HL-60/S4 treated with phorbol 12-myristate 13-acetate at 8.2 ng/mL for 4 days and 3 days (cell line): ENCODE results near the gene PRKN.

Experiments used
- in situ Hi-C: fragments of 300-500 bp; cut with MboI; formaldehyde crosslinking; loops from 2 replicates; pipeline ENCODE4 v1.15.0; 2022; ENCODE audit warnings: low sequenced_read_pairs

The PRKN gene

DNA sequence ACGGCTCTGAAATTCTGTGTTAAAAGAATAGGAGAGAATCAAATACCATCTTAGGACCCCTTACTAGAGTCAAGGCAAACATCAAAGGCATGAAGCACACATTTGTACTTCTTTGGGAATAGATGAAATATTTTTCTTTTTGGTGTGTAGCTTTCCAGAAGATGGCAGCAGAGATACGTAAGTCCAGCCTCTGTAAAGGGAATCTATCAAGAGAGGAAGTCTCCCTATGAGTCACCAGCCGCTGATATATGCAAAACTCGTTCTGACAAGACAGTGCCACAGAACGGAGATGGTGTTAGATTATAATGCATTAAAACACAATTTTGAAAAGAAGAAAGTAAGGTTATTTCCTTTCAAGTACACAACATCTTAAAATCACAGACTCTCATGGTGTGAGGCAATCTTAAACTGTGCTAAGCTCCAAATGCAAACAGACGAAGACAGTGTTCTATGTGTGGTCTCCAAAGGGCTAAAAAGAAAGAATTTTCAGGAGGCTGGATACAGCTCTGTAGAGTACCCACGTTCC, 1333.7 kb downstream of the PRKN start:
- in situ Hi-C loops, result no loop called here

DNA sequence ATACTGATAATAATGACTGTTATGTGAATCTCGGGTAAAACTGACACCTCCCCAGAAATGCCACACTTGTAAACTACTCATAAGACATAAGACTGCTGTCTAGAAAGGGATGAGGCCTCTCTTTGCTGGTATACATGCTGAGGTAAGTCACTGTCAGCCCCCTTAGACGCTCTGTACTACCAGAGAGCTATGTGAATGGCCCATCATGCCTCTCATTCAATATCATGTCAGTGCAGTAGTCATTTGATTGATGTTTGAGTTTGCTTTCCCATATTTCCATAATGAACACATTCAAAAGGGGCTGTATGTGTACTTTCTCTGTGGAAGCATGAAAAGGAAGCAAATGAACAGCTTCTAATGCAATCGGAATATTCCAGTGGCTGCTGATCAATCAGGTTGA, 1334.3 kb downstream of the PRKN start:
- in situ Hi-C loops, result no loop called here

DNA sequence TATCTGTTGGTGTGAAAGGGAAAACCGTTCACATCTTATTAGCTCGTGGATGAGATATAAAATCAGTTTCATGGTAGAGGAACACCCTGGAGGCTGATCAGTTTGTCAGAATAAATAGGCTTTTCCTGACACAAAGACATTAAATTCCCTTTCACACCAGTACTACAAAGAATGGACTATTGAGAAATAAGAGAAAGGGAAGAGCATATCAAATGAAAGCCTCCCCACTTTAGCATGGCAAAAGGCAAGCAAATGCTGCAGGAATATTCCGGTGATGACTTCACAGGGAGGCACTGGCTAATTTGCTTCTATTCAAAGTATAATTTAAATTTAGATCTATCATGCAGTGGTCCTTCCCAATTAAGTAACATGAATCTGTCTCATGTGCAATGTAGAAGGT, 1337.8 kb downstream of the PRKN start:
- in situ Hi-C loops, result no loop called here

DNA sequence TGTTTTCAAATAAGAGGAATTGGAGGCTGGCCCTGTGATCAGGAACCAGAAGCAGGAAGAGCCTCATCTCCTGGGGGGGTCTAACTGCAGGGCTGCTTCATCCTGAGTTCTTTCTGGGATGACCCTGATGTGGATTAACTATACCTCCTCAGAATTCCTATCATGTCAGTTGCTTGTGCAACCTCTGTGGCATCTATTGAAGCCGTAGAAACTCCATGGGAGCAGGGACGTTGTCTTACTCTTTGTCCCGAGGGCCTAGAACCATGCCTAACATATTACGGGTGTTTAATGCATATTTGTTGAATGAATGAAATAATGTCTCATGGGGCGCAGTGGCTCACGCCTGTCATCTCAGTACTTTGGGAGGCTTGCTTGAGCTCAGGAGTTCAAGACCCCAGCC, 1343.6 kb downstream of the PRKN start:
- in situ Hi-C loops, result no loop called here

DNA sequence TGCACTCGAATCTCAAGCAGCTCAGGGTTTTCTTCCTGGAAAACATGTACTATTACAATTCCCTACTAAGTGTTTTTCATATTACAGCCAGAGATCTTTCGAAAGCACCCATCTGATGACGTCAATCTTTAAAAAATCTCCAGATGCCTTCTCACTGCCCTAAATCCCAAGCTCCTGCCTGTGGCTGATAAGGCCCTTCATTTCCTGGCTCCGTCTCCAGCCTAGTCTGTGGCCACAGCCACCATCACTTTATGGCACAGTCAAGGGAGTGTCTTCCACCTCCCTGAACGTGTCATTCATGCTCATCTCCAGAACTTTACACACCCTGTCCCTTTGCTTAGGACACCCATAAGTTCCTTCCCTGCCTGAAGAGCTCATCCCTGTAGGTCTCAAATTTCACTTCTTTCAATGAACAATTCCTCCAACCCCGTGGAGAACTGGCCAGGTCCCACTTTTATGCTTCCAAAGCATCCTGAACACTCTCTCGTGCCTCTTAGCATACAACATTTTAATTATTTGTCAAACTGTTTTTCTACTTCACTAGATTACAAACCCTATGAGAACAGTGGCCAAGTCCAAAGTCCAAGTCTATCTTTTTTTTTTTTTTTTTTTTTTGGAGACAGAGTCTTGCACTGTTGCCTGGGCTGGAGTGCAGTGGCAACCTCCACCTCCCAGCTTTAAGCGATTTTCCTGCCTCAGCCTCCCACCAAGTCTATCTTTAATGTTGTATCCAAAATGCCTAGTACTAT, 1347.6 kb downstream of the PRKN start:
- in situ Hi-C loops, result loop anchor here (10.0 kb wide), 2 partner anchors 445 to 645 kb away; no protein-coding TSS in a partner anchor

DNA sequence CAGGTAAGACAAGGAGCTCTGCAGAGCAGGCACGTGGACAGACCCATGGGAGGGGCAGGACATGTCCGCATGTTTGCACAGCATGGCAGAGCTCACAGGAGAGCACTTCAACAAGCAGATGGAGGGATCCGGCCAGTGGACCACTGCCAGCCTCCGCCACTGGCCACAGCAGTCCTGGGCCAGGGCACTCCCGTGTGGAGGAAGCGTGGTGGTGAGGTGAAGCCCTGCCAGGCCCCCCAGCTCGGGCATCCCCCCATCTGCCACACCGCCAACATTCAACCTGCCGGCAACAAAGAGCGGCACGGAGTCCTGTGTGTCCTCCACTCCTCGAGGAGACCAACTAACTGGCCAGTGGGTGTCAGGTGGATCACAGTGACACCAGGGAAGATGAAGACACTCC, 1349.5 kb downstream of the PRKN start:
- in situ Hi-C loops, result loop anchor here (10.0 kb wide), 2 partner anchors 443 to 643 kb away; no protein-coding TSS in a partner anchor

DNA sequence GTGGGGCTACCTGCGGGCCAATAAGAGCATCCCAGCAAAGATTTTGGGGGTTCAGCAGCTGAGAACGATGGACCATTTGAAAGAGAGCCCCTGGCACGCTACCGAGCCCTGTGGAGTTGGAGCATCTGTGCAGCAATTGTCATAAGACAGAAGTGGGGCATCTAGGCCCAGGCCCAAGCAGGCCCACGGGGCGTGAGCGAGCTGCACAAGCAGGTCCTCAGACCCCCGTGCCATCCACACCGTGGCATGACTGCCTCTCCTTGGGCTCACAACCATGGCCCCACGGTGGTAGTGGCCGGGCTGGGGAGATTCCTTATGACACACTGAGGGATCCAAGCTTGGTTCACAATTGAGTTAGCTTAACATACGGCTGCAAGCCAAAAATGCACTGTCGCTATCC, 1350.5 kb downstream of the PRKN start:
- in situ Hi-C loops, result loop anchor here (10.0 kb wide), 2 partner anchors 442 to 642 kb away; no protein-coding TSS in a partner anchor

DNA sequence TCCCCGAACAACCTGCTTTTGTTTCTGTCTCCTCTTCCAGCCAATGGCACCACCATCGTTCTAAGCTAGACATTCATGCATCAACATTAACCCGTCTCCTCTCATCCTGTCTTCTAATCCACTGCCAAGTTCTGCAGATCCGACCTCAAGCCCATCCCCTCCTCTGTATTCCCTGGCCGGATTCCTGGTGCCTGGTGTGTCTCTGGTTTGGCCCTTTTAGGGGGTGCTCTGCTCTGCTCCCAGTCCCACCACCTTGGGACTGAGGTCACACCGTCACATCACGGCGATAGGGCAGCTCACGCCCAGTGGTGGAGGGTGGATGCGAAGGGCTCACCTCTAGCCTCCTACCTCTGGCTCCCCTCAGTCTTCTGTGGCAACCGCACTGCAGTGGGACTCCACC, 1351.2 kb downstream of the PRKN start:
- in situ Hi-C loops, result loop anchor here (10.0 kb wide), 2 partner anchors 442 to 642 kb away; no protein-coding TSS in a partner anchor

DNA sequence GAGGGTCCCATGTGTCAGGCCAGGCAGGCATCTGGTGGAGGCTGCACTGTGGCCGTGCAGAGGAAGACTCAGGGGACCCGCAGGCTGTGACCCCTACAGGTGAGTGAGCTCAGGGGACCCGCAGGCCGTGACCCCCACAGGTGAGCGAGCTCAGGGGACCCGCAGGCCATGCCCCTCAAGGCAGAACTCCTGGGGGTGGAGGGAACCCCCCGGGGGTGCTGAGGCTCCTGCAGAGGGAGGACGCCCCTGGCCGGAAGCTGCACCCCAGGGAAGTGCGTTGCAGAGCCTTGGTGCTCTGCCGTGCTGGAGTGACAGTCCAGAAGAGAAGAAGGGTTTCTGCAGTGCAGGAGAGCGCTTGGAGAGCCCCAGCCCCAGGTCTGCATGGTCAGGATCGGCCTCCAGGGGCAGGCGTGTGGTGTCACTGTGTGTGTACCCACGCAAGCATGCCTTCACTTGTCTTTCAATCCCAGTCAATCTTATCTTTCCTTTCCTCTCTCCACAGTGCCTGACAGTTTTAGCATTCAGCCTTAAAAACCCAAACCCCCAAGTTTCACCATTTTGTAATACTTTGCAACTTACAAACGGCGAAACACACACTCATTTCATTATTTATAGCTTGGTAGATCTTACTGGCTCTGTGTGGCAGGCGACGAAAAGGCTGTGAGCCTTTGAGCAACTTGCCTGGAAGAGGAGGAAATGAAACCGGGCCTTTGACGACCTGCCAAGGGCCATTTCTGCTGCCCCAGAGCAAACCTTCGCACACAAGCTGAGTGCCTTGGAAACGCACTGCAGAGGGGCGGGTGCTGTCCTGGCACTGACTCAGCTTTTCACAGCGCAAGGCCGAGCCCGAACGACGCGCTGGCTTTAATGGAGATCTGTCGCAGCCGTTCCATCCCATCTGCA, 1352.3 kb downstream of the PRKN start:
- in situ Hi-C loops, result loop anchor here (10.0 kb wide), 2 partner anchors 440 to 640 kb away; no protein-coding TSS in a partner anchor

DNA sequence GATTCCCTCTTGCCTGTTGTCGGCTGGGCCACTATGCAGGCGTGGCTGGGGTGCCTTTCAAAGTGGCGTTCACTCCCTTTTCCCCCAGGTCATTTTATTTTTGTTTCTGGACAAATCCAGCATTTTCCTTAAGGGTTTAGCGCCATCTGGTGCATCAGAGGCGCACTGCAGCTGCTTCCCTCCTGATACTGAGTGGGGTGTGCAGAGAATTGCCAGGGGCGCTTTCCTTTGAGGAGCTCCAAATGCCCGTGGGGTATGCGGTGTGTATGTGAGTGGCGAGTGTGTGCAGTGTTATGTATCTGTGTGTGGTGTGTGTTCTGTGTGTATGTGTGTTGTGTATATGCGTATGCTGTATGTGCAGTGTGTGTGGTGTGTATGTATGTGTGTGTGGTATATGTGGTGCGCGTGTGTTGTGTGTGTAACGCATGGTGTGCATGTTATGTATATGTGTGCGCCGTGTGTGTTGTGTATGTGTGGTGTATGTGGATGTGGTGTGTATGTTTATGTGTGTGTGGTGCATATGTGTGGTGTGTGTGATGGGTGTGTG, 1353.6 kb downstream of the PRKN start:
- in situ Hi-C loops, result loop anchor here (10.0 kb wide), 2 partner anchors 439 to 639 kb away; no protein-coding TSS in a partner anchor

DNA sequence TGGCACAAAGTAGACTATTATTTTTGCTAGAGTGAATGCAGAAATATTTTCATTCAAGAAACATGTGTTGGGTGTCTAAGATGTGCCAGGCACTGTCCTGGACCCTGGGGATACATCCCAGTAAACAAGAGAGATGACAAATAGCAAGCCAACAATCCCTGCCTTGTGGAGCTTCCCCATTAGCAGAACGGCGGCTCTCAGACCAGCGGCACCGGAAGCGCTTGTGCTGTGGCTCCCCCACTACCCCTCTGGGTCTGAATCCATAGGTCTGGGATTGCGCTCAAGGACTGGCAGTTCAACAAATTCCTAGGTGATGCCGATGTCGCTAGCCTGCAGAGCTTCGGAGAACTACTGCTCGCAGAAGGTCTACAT, 1355.2 kb downstream of the PRKN start:
- in situ Hi-C loops, result loop anchor here (10.0 kb wide), 2 partner anchors 438 to 638 kb away; no protein-coding TSS in a partner anchor

DNA sequence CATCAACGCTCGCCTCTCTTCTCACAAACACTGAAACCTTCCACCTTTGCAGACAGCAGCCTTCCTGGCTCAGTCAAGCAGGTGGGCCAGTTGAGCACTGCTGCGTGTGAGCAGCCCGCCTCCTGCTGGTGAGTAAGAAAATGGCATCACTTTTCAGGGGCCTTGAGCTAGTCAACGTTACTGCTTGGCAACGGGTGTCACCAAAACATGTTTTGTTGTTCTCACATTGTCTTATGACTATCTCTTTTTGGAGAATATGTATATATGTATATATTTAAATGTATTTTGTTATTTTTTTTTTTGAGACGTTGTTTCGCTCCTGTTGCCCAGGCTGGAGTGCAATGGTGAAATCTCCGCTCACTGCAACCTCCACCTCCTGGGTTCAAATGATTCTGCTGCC, 1356.7 kb downstream of the PRKN start:
- in situ Hi-C loops, result loop anchor here (10.0 kb wide), 2 partner anchors 436 to 636 kb away; no protein-coding TSS in a partner anchor

DNA sequence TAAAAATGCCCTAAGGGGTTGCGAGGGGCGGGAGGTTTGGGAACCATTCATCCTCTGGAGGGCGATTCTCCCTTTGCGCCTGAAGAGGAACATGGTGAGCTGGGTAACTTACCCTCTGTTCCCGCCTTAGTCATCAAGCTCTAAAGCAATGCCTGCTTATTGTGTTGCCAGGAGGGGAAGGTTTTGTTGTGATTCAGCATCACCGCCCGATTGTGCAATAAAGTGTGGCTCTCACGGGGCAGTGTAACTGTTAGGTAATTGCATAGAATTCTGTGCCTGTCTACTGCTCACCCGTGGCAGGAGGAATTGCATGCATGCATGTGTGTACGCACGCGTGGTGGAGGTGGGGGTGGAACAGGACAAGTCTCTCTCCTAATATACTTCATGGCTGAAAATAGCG, 1358.2 kb downstream of the PRKN start:
- in situ Hi-C loops, result no loop called here

DNA sequence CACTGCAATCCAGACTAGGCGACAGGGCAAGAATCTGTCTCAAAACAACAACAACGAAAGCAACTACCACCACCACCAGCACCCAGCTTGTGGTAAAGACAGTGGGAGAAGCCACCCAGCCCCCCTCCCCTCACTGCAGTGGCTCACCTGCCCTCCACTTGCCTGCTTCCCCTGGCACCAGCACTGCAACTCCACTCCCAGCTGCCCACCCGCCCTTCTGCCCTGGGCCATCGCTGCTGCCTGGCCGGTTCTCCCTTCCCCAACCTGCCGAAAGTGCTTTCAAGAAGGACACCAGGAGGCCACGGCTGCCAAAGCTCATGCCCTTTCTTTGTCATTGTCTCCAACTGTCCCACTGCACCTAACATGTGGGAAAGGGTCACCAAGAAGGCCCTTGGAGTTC, 1359.1 kb downstream of the PRKN start:
- in situ Hi-C loops, result no loop called here

DNA sequence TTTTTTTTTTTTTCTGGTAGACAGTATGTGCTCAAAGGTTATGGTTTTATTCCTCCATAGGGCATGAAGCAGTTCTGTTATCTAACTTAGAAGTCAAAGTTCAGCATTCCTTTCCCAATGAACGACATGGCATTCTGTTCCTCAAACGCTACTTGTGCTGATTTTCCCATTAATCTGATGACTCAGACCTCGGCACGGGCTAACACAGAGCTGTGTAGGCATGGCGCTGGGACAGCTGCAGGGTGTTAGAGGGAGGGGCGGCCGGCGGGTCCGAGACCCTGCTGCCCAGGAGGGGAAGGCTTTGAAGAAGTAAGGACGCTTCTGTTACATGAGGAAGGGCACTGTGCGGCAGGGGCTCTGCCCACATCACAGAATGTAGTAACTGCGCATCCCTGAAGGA, 1360.1 kb downstream of the PRKN start:
- in situ Hi-C loops, result no loop called here

DNA sequence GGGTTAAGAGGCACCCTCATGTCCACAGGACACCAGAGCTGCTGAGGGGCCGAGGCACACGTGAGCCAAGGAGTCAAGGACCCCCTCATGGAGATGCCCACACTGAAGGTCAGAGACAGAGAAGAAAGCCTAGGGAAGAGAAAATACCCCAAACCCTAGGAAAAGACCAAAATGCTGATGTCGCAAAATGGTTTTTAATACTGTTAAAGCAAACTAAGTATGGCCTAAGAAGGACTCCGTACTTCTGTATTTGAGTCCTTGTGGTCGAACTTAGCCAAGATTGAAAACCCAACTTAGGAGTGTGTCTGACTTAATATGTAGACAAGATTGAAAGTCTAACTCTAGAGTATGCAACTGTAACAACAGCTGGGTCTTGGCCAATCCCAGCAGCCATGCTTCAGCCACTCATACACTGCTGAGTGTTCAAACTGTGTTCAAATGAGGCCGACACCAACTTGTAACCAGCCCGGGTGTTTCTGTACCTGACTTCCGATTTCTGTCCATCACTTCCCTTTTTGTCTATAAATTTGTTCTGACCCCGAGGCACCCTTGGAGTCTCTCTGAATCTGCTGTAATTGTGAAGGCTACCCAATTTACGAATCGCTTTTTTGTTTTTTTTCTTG, 1361.2 kb downstream of the PRKN start:
- in situ Hi-C loops, result no loop called here

DNA sequence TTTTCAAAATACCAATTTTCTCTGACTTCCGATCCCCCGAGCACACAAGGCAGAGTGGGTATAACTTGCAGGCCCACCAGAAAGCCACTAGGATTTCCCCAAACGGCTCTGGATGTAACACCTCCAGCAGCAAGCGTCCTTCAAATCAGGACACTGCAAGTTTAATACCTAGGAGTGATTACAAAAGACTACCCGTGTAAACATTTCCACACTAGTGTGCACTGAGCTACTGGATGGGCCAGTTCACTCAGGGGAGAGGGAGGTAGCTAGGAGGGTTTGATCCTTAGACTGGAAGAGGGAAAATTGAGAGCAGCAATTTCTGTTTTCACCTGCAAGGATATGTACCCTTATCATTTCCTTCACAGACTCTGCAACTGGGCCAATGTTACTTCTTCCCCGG, 1361.9 kb downstream of the PRKN start:
- in situ Hi-C loops, result no loop called here

DNA sequence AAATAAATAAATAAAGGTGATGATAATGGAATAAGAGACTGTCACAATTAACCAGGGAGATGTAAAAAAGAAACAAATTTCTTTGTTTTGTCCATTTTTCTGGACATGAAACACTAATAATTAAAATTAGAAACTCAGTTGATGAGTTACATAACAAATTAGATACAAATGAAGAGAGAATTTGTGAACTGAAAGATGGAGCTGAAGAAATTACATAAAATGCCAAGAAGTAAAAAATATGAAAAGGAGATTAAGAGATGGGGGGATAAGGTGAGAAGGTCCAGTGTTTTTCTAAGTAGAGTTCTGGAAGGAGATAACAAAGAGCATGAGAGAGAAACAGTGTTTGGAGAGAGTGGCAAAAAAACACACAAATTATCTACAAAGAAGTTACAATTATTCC, 1364.3 kb downstream of the PRKN start:
- in situ Hi-C loops, result no loop called here

DNA sequence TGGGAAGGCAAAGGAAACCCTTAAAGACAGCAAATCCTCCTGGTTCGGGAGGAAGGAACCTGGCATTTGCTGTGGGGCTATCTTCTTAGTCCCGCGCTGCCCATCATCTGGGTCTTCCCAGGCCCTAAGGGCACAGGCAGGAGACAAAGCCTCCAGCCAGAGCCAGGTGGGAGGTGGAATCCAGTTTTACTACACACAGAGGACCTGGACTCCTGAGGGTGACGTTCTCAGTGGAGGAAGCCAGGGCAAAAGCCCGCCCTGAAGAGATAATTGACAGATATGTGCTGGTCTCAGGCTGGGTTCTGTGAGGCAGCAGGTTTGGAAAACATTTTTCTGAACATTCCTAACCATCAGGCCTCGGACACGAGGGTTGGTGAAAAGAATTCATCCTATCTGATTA, 1365.3 kb downstream of the PRKN start:
- in situ Hi-C loops, result no loop called here

DNA sequence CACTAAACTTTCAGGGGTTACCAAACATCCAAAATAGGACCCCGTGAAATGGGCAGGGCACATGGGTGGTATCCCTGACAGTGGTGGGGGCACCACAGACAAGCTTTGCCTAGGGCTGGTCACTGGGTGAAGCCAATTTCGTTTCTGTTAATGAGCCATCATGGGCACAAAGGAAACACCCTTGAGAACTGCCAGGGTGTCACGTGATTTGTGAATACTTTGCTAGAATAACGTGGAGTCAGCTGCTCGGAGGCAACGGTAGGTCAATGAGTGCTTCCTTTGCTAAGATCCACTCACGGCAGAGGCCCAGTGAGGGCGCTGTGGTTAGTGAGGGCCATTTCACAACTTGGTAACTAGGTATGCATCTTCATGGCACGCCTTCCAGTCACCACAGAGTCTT, 1366.0 kb downstream of the PRKN start:
- in situ Hi-C loops, result no loop called here

DNA sequence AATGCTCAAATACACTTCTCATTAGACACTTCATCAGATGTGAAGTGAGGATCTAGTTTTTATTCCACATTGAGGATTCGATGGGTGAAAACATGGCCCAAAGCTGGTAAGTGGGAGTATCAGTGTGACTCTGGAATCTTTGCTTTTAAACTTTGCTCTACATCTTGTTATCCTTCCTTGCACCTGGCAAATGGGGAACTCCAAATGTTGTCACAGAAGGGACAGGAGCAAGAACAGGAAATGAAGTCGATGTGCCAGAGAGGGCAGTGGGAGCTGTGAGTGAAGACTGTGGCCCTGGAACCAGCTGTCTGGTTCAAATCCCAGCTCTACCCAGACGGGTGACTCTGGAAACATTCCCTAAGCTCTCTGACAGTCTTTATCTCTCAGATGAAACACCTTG, 1367.0 kb downstream of the PRKN start:
- in situ Hi-C loops, result no loop called here
